Measurements from ENCODE around the gene ADAMTS12.

DNA sequence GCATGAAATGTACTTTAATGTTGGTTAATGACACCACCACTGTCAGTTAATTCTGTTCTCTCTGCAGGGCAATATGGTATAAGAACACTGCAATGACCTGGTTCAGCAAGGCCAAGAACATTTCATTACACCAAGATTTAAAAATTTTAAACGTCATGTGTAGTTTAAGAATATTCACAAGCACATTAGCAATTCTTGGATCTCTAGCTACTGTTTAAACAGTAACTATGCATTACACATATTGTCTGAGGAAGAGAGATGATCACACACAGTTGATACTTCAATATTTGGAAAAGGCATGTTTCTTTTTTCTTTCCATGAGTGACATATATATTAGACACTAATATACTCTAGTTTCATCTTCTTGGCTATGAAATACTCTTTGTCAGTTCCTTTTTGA, 143.0 kb downstream of the ADAMTS12 start:
- TF ChIP-seq, protein P1, sequence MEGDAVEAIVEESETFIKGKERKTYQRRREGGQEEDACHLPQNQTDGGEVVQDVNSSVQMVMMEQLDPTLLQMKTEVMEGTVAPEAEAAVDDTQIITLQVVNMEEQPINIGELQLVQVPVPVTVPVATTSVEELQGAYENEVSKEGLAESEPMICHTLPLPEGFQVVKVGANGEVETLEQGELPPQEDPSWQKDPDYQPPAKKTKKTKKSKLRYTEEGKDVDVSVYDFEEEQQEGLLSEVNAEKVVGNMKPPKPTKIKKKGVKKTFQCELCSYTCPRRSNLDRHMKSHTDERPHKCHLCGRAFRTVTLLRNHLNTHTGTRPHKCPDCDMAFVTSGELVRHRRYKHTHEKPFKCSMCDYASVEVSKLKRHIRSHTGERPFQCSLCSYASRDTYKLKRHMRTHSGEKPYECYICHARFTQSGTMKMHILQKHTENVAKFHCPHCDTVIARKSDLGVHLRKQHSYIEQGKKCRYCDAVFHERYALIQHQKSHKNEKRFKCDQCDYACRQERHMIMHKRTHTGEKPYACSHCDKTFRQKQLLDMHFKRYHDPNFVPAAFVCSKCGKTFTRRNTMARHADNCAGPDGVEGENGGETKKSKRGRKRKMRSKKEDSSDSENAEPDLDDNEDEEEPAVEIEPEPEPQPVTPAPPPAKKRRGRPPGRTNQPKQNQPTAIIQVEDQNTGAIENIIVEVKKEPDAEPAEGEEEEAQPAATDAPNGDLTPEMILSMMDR (conservative IDR thresholded peaks at IDR 0.05) = no peak
- no peak for TF ChIP-seq ZFX (IDR thresholded peaks at IDR 0.05)
